Retinal pigment epithelial cell (primary cell): ENCODE measurements around the gene IL12RB2.
"Not testable (repeated sequence)": the region's sequence is repeated elsewhere in the genome, so short reads cannot be mapped to it uniquely, and the experiment has no call there.

Source experiments
- DNase-seq: peaks from one replicate; pipeline ENCODE4 v3.0.0-alpha.2; 2010; ENCODE audit warnings: low read depth
- H3K4me3 ChIP-seq: 2 replicates; pipeline ENCODE4 v1.5.1; 2011; ENCODE audit warnings: mild to moderate bottlenecking, low read length, control low read depth, moderate library complexity
- CTCF ChIP-seq: conservative IDR thresholded peaks from 2 replicates; pipeline ENCODE4 v1.5.1; 2011; ENCODE audit warnings: low read depth, low read length, control low read depth, inconsistent platforms

Gene IL12RB2

GRCh38 chr1:67407498-67407897 lies 99.8 kb downstream of the IL12RB2 start:
- H3K4me3 ChIP-seq: no peak overlapping the region
- TF ChIP-seq CTCF: no peak
- no peak for DNase-seq

GRCh38 chr1:67408148-67408547 lies 100.5 kb downstream of the IL12RB2 start:
- no peak for DNase-seq
- H3K4me3 ChIP-seq: no peak overlapping the region
- no peak for TF ChIP-seq CTCF

GRCh38 chr1:67413101-67413500 lies 105.4 kb downstream of the IL12RB2 start:
- H3K4me3 ChIP-seq, DNase-seq: not testable (repeated sequence)

- H3K4me3 ChIP-seq: no peak overlapping the region
- DNase-seq: no peak
- TF ChIP-seq CTCF: no peak
Observed at GRCh38 chr1:67414574-67414973, 106.9 kb downstream of the IL12RB2 start.

GRCh38 chr1:67415041-67415440 lies 107.4 kb downstream of the IL12RB2 start:
- H3K4me3 ChIP-seq: no peak overlapping the region
- no peak for TF ChIP-seq CTCF
- no peak for DNase-seq

- H3K4me3 ChIP-seq, DNase-seq: not testable (repeated sequence)
Observed at GRCh38 chr1:67417733-67418132, 110.1 kb downstream of the IL12RB2 start.

- no peak for DNase-seq
- no peak for TF ChIP-seq CTCF
- no peak overlapping the region for H3K4me3 ChIP-seq
Observed at GRCh38 chr1:67418839-67419586, 111.3 kb downstream of the IL12RB2 start.

- DNase-seq: no peak
- H3K4me3 ChIP-seq: no peak overlapping the region
- no peak for TF ChIP-seq CTCF
Observed at GRCh38 chr1:67420835-67421492, 113.3 kb downstream of the IL12RB2 start.
